Measurements from ENCODE around the gene PRKCG. TPM values are rescaled to one million over a fixed set of nuclear protein-coding genes. Genes with fewer than 3 reads are reported as not detected.

Gene PRKCG
- total RNA-seq, 1 donor from 2014 or later, result not detected

GRCh38 chr19:53953383-53953782, 71.4 kb downstream of the PRKCG start:
- Histone ChIP-seq H3K27ac (ENCODE audit: low read depth, low read length) (no peak overlapping the region), H3K4me1 (ENCODE audit: control insufficient read depth in 3 of 3, insufficient read depth in 3 of 3, low read length in 3 of 3) (no peaks in the 10 kb centered on the region), H3K4me3 (ENCODE audit: low read length in 3 of 3) (no peak overlapping the region), H3K9me3 (ENCODE audit: control insufficient read depth in 3 of 3, low read length in 3 of 3) (peaks cover 0 to 4% (median 0%) of the 10 kb centered on the region in 3 donors), H3K27me3 (ENCODE audit: control insufficient read depth in 3 of 3, insufficient read depth in 3 of 3, low read length in 3 of 3) (peaks cover 18 to 23% (median 20%) of the 10 kb centered on the region in 3 donors), H3K9ac (ENCODE audit: low read depth in 1 of 3, low read length in 3 of 3) (no peak overlapping the region), H3K36me3 (ENCODE audit: control insufficient read depth in 3 of 3, insufficient read depth in 3 of 3, low read length in 3 of 3) (no peaks in the 10 kb centered on the region)

Other genes with a start within 250 kb of the PRKCG start
- 1.0 TPM for gene NLRP12, start 57.9 kb upstream of the PRKCG start, total RNA-seq
- 20.9 TPM for gene MYADM, start 14.3 kb upstream of the PRKCG start, total RNA-seq
- not detected for gene CACNG7, start 27.1 kb downstream of the PRKCG start, total RNA-seq
- under 0.01 TPM for gene CACNG8, start 80.7 kb downstream of the PRKCG start, total RNA-seq
- gene CACNG6, start 109.4 kb downstream of the PRKCG start, total RNA-seq, result 17.7 TPM
- not detected for gene VSTM1, start 181.7 kb downstream of the PRKCG start, total RNA-seq
- not detected for gene TARM1, start 199.2 kb downstream of the PRKCG start, total RNA-seq
- gene OSCAR, start 218.6 kb downstream of the PRKCG start, total RNA-seq, result 0.52 TPM
- 7.8 TPM for gene NDUFA3, start 220.7 kb downstream of the PRKCG start, total RNA-seq
- gene TFPT, start 233.5 kb downstream of the PRKCG start, total RNA-seq, result 12.0 TPM
- 34.4 TPM for gene PRPF31, start 233.6 kb downstream of the PRKCG start, total RNA-seq

All from skeletal muscle tissue (tissue), 4 donors.